GM15510 (cell line): ENCODE measurements around the gene PCBP3.

ENCODE experiments used
- POLR2A ChIP-seq: IDR thresholded peaks from 3 replicates; pipeline ENCODE4 v1.6.1; 2011; ENCODE audit warnings: borderline replicate concordance; ENCODE audit not compliant: insufficient read length; ENCODE audit errors: extremely low read depth

The PCBP3 gene

GRCh38 chr21:45981151-45982091, 337.9 kb downstream of the PCBP3 start, which contains the start of gene COL6A1:
Gene COL6A1, plus strand, starts transcription at chr21:45981770. Its CDS starts 81 bp downstream, at chr21:45981851.
- no peak for TF ChIP-seq POLR2A

GRCh38 chr21:45982092-45982757, 338.7 kb downstream of the PCBP3 start:
- no peak for TF ChIP-seq POLR2A

DNA sequence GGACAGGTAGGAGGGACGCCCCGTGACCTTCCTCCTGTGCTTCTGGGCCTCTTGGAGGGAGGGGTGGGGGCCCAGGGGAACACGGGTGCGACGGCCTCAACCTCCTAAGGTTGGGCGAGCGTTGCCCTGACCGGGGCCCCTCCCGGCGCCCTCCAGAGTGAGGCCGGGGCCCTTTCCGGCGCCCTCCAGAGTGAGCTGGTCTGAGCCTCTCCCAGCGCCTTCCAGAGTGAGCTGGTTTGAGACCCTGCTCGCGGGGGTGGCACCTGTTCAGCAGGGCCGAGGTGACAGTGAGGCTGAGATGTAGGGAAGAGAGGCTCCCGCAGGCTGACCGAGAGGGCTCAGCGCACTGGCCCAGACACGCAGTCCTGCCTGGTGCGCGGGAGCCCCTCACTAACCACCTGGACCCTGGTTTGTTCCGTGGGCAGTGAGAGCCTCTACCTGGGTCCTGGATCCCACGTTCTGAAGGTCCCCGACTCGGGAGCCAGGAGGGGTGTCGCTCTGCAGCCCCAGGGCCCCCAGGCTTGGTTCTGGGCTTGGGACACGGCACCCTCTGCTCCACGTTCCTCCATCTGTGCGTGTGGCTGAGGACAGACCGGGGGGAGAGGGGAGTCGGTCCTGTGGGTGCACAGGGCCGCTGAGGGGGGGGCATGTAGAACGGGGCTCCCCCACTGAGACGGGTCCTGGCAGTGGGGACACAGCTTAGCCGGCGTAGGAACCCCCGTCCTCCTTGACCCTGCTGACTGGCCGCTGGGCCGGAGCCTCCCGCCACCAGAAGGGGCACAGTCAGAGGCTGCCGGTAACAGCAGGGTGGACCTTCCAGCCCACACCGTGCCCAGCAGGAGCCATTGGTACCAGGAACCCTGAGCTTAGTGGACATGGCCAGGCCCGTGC, 339.5 kb downstream of the PCBP3 start:
- TF ChIP-seq POLR2A, result no peak

- no peak for TF ChIP-seq POLR2A
Measured at GRCh38 chr21:45983649-45983965, 340.1 kb downstream of the PCBP3 start.

- no peak for TF ChIP-seq POLR2A
Measured at GRCh38 chr21:45983981-45984551, 340.5 kb downstream of the PCBP3 start.

DNA sequence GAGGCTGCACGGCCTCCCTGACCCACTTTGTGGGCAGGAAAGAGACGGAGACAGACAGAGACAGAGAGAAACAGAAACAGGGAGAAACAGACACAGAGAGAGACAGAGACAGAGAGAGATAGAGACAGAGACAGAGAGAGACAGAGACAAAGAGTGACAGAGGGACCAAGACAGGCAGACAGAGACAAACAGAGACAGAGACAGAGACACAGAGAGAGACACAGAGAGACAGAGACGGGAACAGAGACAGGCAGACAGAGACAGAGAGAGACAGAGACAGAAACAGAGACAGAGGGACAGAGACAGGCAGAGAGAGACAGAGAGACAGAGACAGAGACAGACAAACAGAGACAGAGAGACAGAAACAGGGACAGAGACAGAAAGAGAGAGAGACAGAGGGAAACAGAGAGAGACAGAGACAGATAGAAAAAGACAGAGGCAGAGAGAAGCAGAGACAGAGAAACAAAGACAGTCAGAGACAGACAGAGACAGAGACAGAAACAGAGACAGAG, 341.1 kb downstream of the PCBP3 start:
- TF ChIP-seq POLR2A, result no peak

DNA sequence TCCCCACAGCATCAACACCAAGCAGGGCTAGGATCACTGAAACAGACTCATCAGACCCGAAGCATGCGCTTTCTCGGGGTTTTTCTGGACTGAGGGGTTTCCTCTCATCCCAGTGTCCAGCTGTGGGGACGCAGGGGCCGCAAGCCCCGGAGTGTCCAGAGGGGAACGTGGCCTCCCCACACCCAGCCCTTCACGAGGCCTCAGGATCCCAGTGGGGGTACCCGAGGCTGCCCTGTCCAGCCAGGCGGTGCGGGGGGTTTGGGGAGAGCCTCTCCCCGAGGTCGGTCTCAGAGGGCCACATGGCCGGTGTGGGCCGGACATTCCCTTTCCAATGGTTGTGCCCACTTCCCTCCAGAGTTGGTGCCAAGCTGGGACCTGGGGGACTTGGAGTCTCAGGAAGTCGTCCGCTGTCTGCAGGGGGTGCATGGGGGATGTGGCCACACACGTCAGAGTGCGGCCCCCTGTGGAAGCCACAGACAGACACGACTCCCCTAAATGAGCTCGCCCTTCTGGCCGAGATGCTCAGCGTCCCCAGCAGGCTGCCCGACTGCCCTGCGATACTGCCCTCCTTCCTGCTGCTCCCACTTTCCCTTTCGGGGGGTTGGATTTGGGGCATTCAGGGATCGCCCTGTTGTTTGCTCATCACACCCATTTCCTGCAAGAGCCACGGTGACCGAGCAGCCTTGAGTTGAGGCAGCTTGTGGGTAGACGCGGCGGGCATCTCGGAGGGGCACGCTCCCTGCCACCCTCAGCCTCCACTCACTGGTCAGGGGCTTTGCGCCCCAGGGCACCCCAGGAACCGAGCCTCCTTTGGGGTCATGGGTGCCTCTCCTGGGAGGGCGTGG, 342.2 kb downstream of the PCBP3 start:
- no peak for TF ChIP-seq POLR2A

- TF ChIP-seq POLR2A, result no peak
Measured at GRCh38 chr21:45986316-45987051, 343.0 kb downstream of the PCBP3 start.

DNA sequence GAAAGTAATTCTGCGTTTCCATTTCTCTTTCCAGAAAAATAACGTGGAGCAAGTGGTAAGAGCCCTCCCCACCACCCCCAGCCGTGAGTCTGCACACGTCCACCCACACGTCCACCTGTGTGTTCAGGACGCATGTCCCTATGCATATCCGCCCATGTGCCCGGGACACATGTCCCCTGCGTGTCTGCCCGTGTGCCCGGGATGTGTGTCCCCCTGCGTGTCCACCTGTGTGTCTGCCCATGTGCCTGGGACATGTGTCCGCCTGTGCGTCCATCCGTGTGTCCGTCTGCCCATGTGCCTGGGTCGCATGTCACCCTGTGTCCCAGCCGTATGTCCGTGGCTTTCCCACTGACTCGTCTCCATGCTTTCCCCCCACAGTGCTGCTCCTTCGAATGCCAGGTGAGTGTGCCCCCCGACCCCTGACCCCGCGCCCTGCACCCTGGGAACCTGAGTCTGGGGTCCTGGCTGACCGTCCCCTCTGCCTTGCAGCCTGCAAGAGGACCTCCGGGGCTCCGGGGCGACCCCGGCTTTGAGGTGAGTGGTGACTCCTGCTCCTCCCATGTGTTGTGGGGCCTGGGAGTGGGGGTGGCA, 343.7 kb downstream of the PCBP3 start:
- no peak for TF ChIP-seq POLR2A

GRCh38 chr21:45988366-45989347, 345.1 kb downstream of the PCBP3 start:
- TF ChIP-seq POLR2A, result no peak

GRCh38 chr21:45989355-45990048, 346.0 kb downstream of the PCBP3 start:
- TF ChIP-seq POLR2A, result no peak
